GM12878 (cell line): ENCODE measurements around the gene RAP1A. TPM values are rescaled to one million over a fixed set of nuclear protein-coding genes. Genes with fewer than 3 reads are reported as not detected.

Source experiments
- ATAC-seq: fragments of 200-7000 bp; cut with Tn5 transposase; 3 replicates; pipeline ENCODE4 v1.9.1; 2020; ENCODE audit warnings: mild to moderate bottlenecking, moderate library complexity
- BruUV-seq: library from RNA; stranded (reverse); fragments of 400-500 nt; replicated peaks from 2 replicates; lab custom pipeline; 2021; lab: Mats Ljungman, UMichigan
- CTCF ChIA-PET: fragments of 300-600 bp; sonication (Branson Sonifier 250); formaldehyde crosslinking; extraction: SDS; loops from one replicate; lab custom pipeline; 2021; ENCODE audit warnings: inconsistent platforms; lab: Yijun Ruan, JAX
- POLR2A ChIA-PET: fragments of 350-600 bp; formaldehyde crosslinking; extraction: SDS; loops from one replicate; lab custom pipeline; 2021; ENCODE audit warnings: inconsistent platforms; lab: Charles Lee
- RAD21 ChIA-PET: fragments of 300-600 bp; sonication (Branson Sonifier 250); formaldehyde crosslinking; loops from one replicate; lab custom pipeline; 2023; ENCODE audit warnings: antibody characterized with exemption; ENCODE audit not compliant: unreplicated experiment; lab: Charles Lee
- SMC1A ChIA-PET: fragments of 300-600 bp; sonication (Branson Sonifier 250); formaldehyde crosslinking; loops from one replicate; lab custom pipeline; 2023; ENCODE audit not compliant: unreplicated experiment, uncharacterized antibody; lab: Charles Lee
- DNase-seq: peaks from one replicate; pipeline ENCODE4 v3.0.0-alpha.2; 2011; ENCODE audit warnings: low read depth, low spot score
- FAIRE-seq: peaks from 3 replicates; lab custom pipeline; 2011; peaks lifted over from hg19 to GRCh38; lab: Jason Lieb, UNC
- H2AFZ ChIP-seq: 2 replicates; pipeline ENCODE4 v1.6.0; 2011; ENCODE audit warnings: low read depth, low read length, control low read depth; ENCODE audit not compliant: control insufficient read depth
- H3K27ac ChIP-seq: 2 replicates; pipeline ENCODE4 v1.5.1; 2011; ENCODE audit warnings: control low read depth; ENCODE audit not compliant: control insufficient read depth, insufficient read depth
- H3K27me3 ChIP-seq, 2 experiments: replicated peaks in 1 of 2; 2 replicates each; pipeline versions ENCODE4 v1.6.0 to v1.6.1; 2011; ENCODE audit warnings: low read length in 1 of 2; ENCODE audit not compliant: control insufficient read depth in 2 of 2, insufficient read depth in 2 of 2
- H3K36me3 ChIP-seq, 2 experiments: 2 replicates each; pipeline ENCODE4 v1.5.1; 2011; ENCODE audit warnings: low read length in 1 of 2; ENCODE audit not compliant: control insufficient read depth in 2 of 2, insufficient read depth in 2 of 2
- H3K4me1 ChIP-seq: 2 replicates; pipeline ENCODE4 v1.6.1; 2011; ENCODE audit warnings: mild to moderate bottlenecking, low read length, moderate library complexity, mixed read lengths; ENCODE audit not compliant: control insufficient read depth, insufficient read depth
- H3K4me2 ChIP-seq: 2 replicates; pipeline ENCODE4 v1.6.0; 2011; ENCODE audit warnings: control low read depth; ENCODE audit not compliant: control insufficient read depth, insufficient read depth
- H3K4me3 ChIP-seq: fragments of 200-600 bp; sonication (generic); 2 replicates; pipeline ENCODE4 v1.5.1; 2016
- H3K79me2 ChIP-seq: 2 replicates; pipeline ENCODE4 v1.6.0; 2011; ENCODE audit warnings: low read length; ENCODE audit not compliant: control insufficient read depth, insufficient read depth
- H3K9ac ChIP-seq: 2 replicates; pipeline ENCODE4 v1.8.0; 2011; ENCODE audit warnings: low read length, control low read depth, mixed read lengths; ENCODE audit not compliant: control insufficient read depth, insufficient read depth
- H3K9me3 ChIP-seq: replicated peaks from 3 replicates; pipeline ENCODE4 v1.5.1; 2011; ENCODE audit warnings: mild to moderate bottlenecking, low read length; ENCODE audit not compliant: control insufficient read depth, insufficient read depth
- H4K20me1 ChIP-seq: 2 replicates; pipeline ENCODE4 v1.6.0; 2011; ENCODE audit not compliant: control insufficient read depth, insufficient read depth
- BCL11A ChIP-seq: IDR thresholded peaks from 2 replicates; pipeline ENCODE4 v1.6.1; 2011; ENCODE audit warnings: low read depth, low read length
- YBX1 ChIP-seq: fragments of 450-650 bp; IDR thresholded peaks from 2 replicates; pipeline ENCODE4 v1.6.1; 2016; ENCODE audit warnings: antibody characterized with exemption
- WGBS: methylation state at CpG from one replicate; pipeline ENCODE4 v1.1.6; 2016; ENCODE audit warnings: low lambda C conversion rate; ENCODE audit not compliant: insufficient replicate concordance, insufficient coverage; ENCODE audit errors: missing lambda C conversion rate; 5-methylcytosine and 5-hydroxymethylcytosine counted together
- in situ Hi-C: fragments of 300-500 bp; cut with MboI; formaldehyde crosslinking; loops from 9 replicates; pipeline ENCODE4 v1.14.3; 2018; ENCODE audit warnings: mixed read lengths
- intact Hi-C: fragments of 100-400 bp; cut with micrococcal nuclease; formaldehyde crosslinking; loops from one replicate; pipeline ENCODE4 v1.14.2; 2022; ENCODE audit not compliant: unreplicated experiment
- polyA plus RNA-seq, 11 experiments: library from polyadenylated mRNA; depleted of rRNA in 4 of 11; unstranded in 6 of 11; stranded (reverse) in 5 of 11; fragments of >200 nt; fragmentation: Nextera tagmentation in 4 of 11; fragmentation: Illumina TruSeq in 1 of 11; extraction: Ambion mirVana in 4 of 11; extraction: Trizol in 1 of 11; gene quantifications; 1 replicate in 1 of 11; 2 replicates in 10 of 11; pipeline versions ENCODE4 v1.2.1 to v1.2.3, GENCODE V29; 2011 to 2016; ENCODE audit warnings: inconsistent platforms in 2 of 11, missing spikeins in 2 of 11, low read depth in 1 of 11
- total RNA-seq, 4 experiments: library from RNA; depleted of rRNA in 3 of 4; stranded (reverse); fragments of >200 nt in 3 of 4; fragmentation: Illumina TruSeq in 1 of 4; extraction: Trizol in 1 of 4; gene quantifications; 2 replicates each; pipeline versions ENCODE4 v1.2.1 to v1.2.3, GENCODE V29; 2013 to 2021
- TF ChIP-seq, protein P1 (sequence below): IDR thresholded peaks from 2 replicates; pipeline ENCODE4 v1.6.1; 2011; ENCODE audit warnings: mild to moderate bottlenecking, low read depth, low read length, moderate library complexity; ENCODE audit not compliant: insufficient replicate concordance
- TF ChIP-seq, protein P2 (sequence below): fragments of 450-650 bp; IDR thresholded peaks from 2 replicates; pipeline ENCODE4 v1.6.1; 2018; ENCODE audit warnings: mild to moderate bottlenecking, low read depth, moderate library complexity; ENCODE audit not compliant: partially characterized antibody
- TF ChIP-seq, protein P3 (sequence below): IDR thresholded peaks from 2 replicates; pipeline ENCODE4 v1.6.1; 2012; ENCODE audit warnings: low read length, inconsistent platforms

RAP1A gene
- total and polyA plus RNA-seq, 10 of the 15 experiments (the other 5 are each of a cell fraction or from before 2014, with no cell fraction given), result 38.4 to 213 (median 86.0) TPM

DNA sequence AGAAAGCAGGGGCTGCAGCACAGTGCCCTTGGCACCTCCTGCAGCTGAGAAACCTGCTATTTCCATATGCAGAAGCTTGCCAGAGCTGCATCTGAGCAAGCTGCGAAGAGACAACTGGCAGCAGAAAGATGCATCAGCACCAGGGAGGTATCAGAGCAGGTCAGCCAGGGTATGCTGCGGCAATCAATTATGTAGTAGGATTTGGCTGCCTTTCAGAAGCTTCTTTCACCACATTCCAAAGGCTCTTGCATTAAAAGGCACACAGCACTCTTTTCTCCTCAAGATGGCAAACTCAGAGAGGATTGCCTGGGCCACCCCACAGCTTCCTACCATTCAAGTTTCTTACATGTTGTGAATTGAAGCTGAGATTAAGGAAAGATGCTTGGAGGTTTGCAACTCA is 47.6 kb upstream of the RAP1A start:
- Histone ChIP-seq H3K4me2 (no peak overlapping the region), H2AFZ (no peak overlapping the region), H4K20me1 (no peaks in the 10 kb centered on the region), H3K4me1 (no peaks in the 10 kb centered on the region), H3K27ac (no peak overlapping the region), H3K9me3 (no peaks in the 10 kb centered on the region), H3K9ac (no peak overlapping the region), H3K27me3 (no peaks in the 10 kb centered on the region), H3K36me3 (no peaks in the 10 kb centered on the region), H3K4me3 (no peak overlapping the region), H3K79me2 (no peaks in the 10 kb centered on the region)
- FAIRE-seq (no peak), DNase-seq (no peak), ATAC-seq (no peak)
- RAD21 ChIA-PET, result interaction anchor here (1.0 to 2.5 kb wide), 4 partner anchors 10 to 64 kb away, joined by 3 to 12 read pairs (median 6); no protein-coding TSS in a partner anchor
- CTCF ChIA-PET, result interaction anchor here (1.3 to 2.0 kb wide), 4 partner anchors 9 to 63 kb away, joined by 5 to 9 read pairs (median 7); no protein-coding TSS in a partner anchor
- WGBS, result 98% methylated on average over 2 of the region's 2 CpGs
- BruUV-seq, result no TSS peak
- TF ChIP-seq, protein P1, sequence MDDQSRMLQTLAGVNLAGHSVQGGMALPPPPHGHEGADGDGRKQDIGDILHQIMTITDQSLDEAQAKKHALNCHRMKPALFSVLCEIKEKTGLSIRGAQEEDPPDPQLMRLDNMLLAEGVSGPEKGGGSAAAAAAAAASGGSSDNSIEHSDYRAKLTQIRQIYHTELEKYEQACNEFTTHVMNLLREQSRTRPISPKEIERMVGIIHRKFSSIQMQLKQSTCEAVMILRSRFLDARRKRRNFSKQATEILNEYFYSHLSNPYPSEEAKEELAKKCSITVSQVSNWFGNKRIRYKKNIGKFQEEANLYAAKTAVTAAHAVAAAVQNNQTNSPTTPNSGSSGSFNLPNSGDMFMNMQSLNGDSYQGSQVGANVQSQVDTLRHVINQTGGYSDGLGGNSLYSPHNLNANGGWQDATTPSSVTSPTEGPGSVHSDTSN, result no peak
- TF ChIP-seq, protein P2, sequence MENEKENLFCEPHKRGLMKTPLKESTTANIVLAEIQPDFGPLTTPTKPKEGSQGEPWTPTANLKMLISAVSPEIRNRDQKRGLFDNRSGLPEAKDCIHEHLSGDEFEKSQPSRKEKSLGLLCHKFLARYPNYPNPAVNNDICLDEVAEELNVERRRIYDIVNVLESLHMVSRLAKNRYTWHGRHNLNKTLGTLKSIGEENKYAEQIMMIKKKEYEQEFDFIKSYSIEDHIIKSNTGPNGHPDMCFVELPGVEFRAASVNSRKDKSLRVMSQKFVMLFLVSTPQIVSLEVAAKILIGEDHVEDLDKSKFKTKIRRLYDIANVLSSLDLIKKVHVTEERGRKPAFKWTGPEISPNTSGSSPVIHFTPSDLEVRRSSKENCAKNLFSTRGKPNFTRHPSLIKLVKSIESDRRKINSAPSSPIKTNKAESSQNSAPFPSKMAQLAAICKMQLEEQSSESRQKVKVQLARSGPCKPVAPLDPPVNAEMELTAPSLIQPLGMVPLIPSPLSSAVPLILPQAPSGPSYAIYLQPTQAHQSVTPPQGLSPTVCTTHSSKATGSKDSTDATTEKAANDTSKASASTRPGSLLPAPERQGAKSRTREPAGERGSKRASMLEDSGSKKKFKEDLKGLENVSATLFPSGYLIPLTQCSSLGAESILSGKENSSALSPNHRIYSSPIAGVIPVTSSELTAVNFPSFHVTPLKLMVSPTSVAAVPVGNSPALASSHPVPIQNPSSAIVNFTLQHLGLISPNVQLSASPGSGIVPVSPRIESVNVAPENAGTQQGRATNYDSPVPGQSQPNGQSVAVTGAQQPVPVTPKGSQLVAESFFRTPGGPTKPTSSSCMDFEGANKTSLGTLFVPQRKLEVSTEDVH, result no peak
- TF ChIP-seq, protein P3, sequence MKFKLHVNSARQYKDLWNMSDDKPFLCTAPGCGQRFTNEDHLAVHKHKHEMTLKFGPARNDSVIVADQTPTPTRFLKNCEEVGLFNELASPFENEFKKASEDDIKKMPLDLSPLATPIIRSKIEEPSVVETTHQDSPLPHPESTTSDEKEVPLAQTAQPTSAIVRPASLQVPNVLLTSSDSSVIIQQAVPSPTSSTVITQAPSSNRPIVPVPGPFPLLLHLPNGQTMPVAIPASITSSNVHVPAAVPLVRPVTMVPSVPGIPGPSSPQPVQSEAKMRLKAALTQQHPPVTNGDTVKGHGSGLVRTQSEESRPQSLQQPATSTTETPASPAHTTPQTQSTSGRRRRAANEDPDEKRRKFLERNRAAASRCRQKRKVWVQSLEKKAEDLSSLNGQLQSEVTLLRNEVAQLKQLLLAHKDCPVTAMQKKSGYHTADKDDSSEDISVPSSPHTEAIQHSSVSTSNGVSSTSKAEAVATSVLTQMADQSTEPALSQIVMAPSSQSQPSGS, result no peak
- TF ChIP-seq BCL11A (no peak), YBX1 (no peak)
- intact Hi-C loops, result loop anchor here (5.0 kb wide), 1 partner anchor 85 kb away; no protein-coding TSS in a partner anchor
- SMC1A ChIA-PET, result interaction anchor here (0.7 to 5.2 kb wide), 12 partner anchors 9 to 142 kb away, joined by 3 to 48 read pairs (median 6); no protein-coding TSS in a partner anchor
- in situ Hi-C loops, result no loop called here
- POLR2A ChIA-PET, result no interaction called here
